ENCODE measurements around the gene SPINK9.

SPINK9 gene, protein sequence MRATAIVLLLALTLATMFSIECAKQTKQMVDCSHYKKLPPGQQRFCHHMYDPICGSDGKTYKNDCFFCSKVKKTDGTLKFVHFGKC

GRCh38 chr5:148335259-148335658 lies at the start of gene SPINK9:
TSS of gene SPINK9 (plus strand) at chr5:148335559. CDS start at chr5:148335614, 55 bp downstream.
- no peak for DNase-seq (ENCODE audit: low read depth in 2 of 2)

- no peak for DNase-seq (ENCODE audit: low read depth in 2 of 2)
Measured at GRCh38 chr5:148290271-148291195, 44.8 kb upstream of the SPINK9 start.

DNA sequence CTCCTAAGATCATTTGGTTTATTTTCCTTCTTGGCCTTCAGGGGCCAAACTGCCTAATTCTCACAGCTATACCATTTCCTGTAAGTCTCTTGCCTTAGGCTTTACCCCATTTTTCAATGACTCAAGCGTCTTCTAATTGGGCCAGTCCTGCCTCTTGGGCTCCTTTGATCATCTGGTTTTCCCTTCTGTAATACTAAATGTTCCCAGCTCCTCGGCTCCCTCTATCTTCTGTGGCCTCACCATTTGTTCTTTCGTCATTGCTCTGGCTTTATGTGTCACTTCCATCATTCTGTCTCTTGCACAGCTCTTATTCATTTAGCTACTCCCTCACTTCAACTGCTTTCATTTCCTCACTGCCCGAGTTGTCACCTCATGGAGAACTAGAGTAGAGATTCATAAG lies 37.6 kb upstream of the SPINK9 start:
- no peak for DNase-seq (ENCODE audit: low read depth in 2 of 2)

DNA sequence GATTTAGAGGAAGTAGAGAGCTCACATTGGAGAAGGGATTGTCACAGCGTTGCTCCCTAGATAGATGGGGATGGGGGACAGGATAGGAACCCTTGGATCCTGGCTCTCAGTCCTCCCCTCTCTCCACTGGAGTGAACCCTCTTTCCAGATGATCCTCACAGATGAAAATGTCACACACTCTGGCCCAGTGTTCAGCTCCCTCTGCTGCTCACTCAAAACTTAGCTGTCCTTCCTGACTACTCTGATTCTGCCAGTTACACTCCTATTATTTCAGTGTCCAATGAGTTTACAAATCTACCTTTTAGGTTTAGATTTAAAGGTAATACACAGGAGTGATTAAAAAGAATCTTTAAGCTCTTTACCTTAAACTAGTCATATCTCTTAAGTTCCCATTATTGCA lies 28.9 kb upstream of the SPINK9 start:
- DNase-seq (ENCODE audit: low read depth in 2 of 2), result no peak

DNA sequence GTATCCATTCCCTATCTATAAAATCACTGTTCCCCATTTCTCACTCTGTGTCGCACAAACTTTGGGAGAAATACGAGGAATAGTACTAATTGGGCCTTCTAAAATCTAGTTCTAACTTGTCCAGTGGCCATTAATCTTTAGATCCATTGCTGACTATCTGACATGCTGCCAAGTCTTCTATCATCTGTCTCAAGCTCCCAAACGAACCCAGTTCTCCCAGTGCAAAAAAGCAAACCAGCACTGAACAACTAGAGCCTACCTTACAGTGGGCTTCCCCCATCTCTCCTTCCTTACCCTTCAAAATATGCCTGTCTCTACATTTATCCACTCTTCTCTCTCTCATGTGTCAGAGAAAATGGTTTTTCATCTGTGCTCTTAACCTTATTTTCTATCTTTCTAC lies 26.3 kb upstream of the SPINK9 start:
- no peak for DNase-seq (ENCODE audit: low read depth in 2 of 2)

DNA sequence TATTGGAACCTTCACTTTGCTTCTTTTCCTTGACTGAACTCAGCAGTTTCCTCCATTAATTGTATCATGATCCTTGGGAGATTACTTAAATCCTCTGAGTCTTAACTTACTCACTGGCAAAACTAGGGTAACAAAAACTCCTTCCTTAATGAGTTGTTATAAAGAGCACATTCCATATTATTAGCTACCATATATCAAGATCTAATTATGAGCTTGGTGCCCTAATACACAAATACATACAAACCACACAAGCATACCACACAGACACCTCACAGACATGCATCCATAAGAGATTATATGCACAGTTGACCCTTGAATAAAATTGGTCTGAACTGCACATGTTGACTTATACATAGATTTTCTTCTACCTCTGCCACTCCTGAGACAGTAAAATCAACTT lies 25.6 kb upstream of the SPINK9 start:
- DNase-seq (ENCODE audit: low read depth in 2 of 2), result no peak

DNA sequence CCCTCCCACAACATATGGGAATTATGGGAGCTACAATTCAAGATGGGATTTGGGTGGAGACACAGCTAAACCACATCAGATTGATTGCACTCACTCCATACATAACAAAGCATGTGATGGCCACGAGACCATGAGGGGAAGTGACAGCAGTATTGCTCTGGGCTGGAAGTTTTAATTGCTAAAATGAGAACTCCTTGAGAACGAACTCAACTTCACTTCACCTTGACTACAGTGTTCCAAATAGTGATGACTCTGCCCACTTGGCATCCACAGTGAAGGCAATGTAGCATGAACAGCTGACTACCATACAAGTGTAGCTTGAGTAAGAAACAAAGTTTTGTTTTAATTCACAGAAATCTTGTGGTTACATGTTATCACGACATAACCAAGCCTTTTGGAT lies 23.9 kb upstream of the SPINK9 start:
- no peak for DNase-seq (ENCODE audit: low read depth in 2 of 2)

DNA sequence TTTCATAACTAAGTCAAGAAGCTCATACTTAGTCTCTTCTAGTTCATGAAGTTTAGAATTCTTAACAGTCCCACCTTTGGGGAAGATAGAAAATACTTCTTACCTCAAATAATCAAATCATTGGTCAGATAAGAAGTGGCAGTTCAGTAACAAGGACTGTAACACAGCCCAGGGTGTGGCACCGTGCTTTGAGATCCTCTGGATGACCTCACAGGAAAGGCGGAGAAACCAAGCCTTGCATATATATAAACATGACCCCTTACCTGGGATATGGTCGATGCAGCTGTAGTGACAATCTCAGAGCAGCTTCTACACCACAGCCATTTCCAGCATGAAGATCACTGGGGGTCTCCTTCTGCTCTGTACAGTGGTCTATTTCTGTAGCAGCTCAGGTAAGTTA lies 23.2 kb upstream of the SPINK9 start, which contains the start of gene SPINK7:
Gene SPINK7, plus strand, starts transcription at position 271 of the 400 bp plus-strand sequence. Its CDS starts 61 bp downstream, at position 332.
- DNase-seq (ENCODE audit: low read depth in 2 of 2), result no peak

DNA sequence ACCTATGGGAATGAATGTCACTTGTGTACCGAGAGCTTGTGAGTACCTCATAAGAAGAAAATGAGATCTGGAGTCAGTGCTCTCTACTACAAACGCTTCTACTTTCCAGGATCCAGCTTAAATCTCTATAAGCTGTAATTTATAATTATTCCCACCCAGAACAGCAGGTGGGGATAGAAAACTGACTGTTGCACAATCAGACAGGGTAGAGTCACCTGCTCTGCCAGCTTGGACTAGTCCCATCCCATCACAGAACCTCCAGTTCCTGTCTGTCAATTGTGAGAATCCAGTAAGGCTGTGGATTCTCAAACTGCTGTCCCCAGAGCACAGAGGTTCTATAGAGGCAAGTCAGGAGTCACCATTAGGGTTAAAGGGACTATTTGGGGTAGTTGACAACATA lies 21.2 kb upstream of the SPINK9 start:
- DNase-seq (ENCODE audit: low read depth in 2 of 2), result no peak

GRCh38 chr5:148314731-148315130 lies 20.6 kb upstream of the SPINK9 start:
- DNase-seq (ENCODE audit: low read depth in 2 of 2), result no peak

GRCh38 chr5:148320011-148320963 lies 15.1 kb upstream of the SPINK9 start:
- DNase-seq (ENCODE audit: low read depth in 2 of 2), result peak in 1 of 2 donors; percentile 7

- DNase-seq (ENCODE audit: low read depth in 2 of 2), result no peak
Measured at GRCh38 chr5:148333262-148333849, 2.0 kb upstream of the SPINK9 start.

DNA sequence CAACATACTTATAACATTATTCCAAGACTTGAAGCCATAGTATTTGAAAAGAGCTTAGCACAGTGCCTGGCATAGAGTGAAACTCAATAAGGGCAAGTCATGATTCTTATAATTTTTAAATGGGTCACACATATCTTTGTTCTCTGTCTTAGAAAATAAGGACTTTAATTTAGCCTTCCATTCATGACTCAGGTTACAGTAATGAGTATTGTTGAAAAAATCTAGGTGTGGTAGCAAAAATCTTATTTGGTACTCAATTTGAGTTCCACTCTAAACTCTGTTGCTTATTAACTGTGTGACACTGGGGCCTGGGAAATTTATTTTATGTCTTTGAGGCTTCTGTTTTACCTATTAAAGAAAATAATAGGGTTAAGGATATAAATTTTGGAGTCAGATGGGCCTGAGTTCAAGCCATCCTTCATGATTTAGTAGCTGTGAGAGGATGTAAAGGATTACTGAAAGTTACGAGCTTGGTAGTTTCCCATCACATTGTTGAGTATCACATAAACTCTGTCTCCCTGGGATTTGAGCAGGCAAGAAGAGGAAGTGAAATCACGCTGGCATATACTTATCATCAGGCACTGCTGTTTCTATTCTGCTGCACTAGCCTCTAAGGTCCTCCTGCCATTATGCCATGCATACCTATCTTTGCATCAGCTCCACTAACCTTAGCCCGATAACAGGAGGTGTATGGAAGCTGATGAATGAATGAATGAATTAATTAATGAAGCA lies 1.5 kb downstream of the SPINK9 start:
- DNase-seq (ENCODE audit: low read depth in 2 of 2), result no peak

- DNase-seq (ENCODE audit: low read depth in 2 of 2), result no peak
Measured at GRCh38 chr5:148342371-148343045, 7.1 kb downstream of the SPINK9 start.

DNA sequence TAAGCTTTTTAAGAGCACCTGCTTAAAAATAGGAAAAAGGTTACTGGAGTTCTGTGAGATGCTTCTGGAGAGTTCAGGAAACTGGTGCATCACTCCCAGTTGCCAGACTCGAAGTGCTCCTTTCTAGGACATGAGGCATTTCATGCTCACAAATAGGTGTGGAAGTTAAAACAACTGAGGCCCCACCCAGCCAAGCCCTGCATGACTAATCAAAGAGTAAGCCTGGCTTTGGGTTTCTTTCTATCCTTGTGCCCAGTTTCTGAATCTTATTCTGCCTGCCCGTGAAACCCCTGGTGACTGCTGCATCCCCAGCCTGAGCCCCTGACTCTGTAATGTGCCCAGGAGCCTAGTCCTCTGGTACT lies 7.7 kb downstream of the SPINK9 start:
- DNase-seq (ENCODE audit: low read depth in 2 of 2), result no peak

GRCh38 chr5:148343603-148344487 lies 8.5 kb downstream of the SPINK9 start:
- DNase-seq (ENCODE audit: low read depth in 2 of 2), result no peak

DNA sequence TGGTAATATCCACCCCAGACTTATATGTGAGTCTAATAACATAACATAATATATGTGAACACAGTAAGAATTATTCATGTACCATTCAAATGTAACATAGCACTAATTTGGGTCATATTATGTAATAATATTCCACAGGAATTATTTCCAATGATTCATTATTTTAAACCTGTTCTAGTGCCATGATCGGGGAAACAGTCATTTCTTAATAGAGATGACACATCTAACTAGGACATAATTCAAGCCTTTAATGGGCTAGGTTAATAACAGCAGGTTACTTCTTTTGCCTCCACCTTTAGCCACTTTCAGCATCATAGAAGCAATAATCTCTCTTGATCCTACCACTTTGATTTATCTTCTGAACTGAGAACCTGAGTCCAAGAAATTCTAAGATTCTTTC lies 12.3 kb downstream of the SPINK9 start:
- DNase-seq (ENCODE audit: low read depth in 2 of 2), result no peak

GRCh38 chr5:148352696-148353095 lies 17.3 kb downstream of the SPINK9 start:
- DNase-seq (ENCODE audit: low read depth in 2 of 2), result no peak

DNA sequence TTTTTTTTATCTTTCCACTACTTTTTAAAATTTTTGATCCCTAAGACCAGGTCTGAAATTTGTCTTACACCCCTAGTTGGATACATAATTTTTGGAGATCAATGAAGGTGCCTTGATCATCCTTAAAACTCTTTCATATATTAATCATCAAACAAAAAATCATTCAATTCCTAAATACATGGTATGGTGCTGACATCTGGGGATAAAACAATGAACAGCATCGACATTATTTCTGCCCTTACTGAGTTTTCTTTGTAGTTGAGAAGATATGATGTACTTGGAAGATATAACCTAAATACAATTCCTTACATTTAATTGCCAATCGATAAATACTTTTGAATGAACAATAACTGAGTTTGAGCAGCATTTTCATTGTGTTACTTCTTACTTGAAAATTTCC lies 18.3 kb downstream of the SPINK9 start:
- DNase-seq (ENCODE audit: low read depth in 2 of 2), result no peak

- no peak for DNase-seq (ENCODE audit: low read depth in 2 of 2)
Measured at GRCh38 chr5:148364343-148364742, 29.0 kb downstream of the SPINK9 start.
